Left ventricle myocardium inferior (tissue), 1 donor: Measurements from ENCODE around the gene SLC66A2. TPM values are rescaled to one million over a fixed set of nuclear protein-coding genes. Genes with fewer than 3 reads are reported as not detected.

ENCODE experiments used
- DNase-seq: peaks from one replicate; pipeline ENCODE4 v3.0.0-alpha.2; 2020
- H3K27ac ChIP-seq: fragments of 200-600 bp; replicated peaks from 2 replicates; pipeline ENCODE4 v1.8.0; 2021
- H3K27me3 ChIP-seq: fragments of 200-600 bp; 2 replicates; pipeline ENCODE4 v1.8.0; 2021; ENCODE audit warnings: low read depth
- H3K36me3 ChIP-seq: fragments of 200-600 bp; 2 replicates; pipeline ENCODE4 v1.8.0; 2021
- H3K4me1 ChIP-seq: fragments of 200-600 bp; 2 replicates; pipeline ENCODE4 v1.8.0; 2021
- H3K4me3 ChIP-seq: fragments of 200-600 bp; 2 replicates; pipeline ENCODE4 v1.8.0; 2021; ENCODE audit warnings: mild to moderate bottlenecking, moderate library complexity
- H3K9me3 ChIP-seq: fragments of 200-600 bp; replicated peaks from 2 replicates; pipeline ENCODE4 v1.8.0; 2021
- CTCF ChIP-seq: fragments of 200-600 bp; IDR thresholded peaks from 2 replicates; pipeline ENCODE4 v1.8.0; 2021; ENCODE audit warnings: antibody characterized with exemption, mild to moderate bottlenecking, borderline replicate concordance
- intact Hi-C: fragments of 100-400 bp; cut with micrococcal nuclease; formaldehyde crosslinking; loops from one replicate; pipeline ENCODE4 v1.11.0; 2022
- total RNA-seq: library from RNA; stranded (reverse); fragmentation: NEBNext Ultra II Directional; extraction: Animal tissue kit (Norgen Biotek cat#: 25700); gene quantifications from one replicate; pipeline ENCODE4 v1.2.1, GENCODE V29; 2021
- donor health status: DM: no; HTN: yes; CAD: no; lungs with severe emphysema.

The SLC66A2 gene
- total RNA-seq, 1 donor from 2014 or later, result 27.4 TPM

DNA sequence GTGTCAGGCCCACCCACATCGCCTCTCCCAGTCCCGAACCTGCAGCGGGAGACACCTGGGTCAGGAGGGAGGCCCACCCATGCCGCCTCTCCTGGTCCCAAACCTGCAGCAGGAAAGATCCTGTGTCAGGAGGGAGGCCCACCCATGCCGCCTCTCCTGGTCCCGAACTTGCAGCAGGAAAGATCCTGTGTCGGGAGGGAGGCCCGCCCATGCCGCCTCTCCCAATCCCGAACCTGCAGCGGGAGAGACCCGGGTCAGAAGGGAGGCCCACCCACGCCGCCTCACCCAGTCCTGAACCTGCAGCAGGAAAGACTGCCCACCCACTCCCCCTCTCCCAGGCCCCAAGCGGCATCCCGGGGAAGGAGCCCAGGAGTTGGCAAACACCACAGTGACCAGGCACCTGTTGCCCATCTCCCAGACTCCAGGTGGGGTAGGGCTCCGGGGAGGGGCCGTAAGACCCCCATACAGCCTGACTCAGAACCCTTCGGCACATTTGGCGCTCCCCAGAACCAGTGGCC, 7.8 kb downstream of the SLC66A2 start:
- no peak overlapping the region for H3K27ac ChIP-seq
- intact Hi-C loops, result no loop called here
- no peaks in the 10 kb centered on the region for H3K9me3 ChIP-seq
- peaks cover 91% of the 10 kb centered on the region for H3K4me1 ChIP-seq
- TF ChIP-seq CTCF, result no peak
- peaks cover 30% of the 10 kb centered on the region for H3K36me3 ChIP-seq
- no peak for DNase-seq
- no peak overlapping the region for H3K4me3 ChIP-seq
- H3K27me3 ChIP-seq, result no peaks in the 10 kb centered on the region

DNA sequence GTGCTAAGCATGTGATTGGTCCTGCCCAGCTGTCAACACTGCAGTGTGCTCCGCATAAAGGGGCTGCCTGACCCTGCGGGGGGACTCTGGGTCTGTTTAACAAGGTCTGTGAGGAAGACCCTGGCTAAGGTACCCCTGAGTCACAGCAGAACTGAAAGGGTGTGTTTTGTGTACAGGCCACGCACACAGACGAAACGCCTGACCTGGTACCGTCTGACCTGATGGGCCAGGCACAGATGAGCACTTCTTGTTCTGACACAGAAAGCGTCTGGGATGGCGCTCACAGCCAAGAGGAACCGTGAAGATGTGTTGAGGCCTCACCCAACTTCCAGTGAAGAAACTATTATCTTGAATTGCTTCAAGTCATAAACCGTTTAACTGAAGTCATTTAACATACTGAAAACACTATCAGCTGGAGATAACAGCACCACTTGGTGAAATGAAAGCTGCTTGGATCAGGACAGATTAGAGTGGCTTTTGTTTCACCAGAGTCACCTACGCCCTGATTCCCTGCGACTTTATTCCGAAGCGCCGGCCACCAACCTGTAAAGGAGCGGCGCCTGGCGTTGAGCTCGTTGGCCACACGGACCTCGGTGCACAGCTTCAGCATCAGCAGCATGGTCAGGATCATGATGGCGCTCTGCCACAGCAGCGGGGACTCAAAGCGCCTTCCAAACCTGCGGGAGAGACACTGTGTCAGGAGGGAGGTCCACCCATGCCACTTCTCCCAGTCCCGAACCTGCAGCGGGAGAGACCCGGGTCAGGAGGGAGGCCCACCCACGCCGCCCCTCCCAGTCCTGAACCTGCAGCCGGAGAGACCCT, 8.5 kb downstream of the SLC66A2 start:
- intact Hi-C loops, result no loop called here
- H3K4me1 ChIP-seq, result peaks cover 90% of the 10 kb centered on the region
- no peak overlapping the region for H3K4me3 ChIP-seq
- H3K27me3 ChIP-seq, result no peaks in the 10 kb centered on the region
- no peaks in the 10 kb centered on the region for H3K9me3 ChIP-seq
- DNase-seq, result no peak
- H3K27ac ChIP-seq, result peak overlapping the region; percentile 31
- TF ChIP-seq CTCF, result no peak
- H3K36me3 ChIP-seq, result peaks cover 32% of the 10 kb centered on the region

DNA sequence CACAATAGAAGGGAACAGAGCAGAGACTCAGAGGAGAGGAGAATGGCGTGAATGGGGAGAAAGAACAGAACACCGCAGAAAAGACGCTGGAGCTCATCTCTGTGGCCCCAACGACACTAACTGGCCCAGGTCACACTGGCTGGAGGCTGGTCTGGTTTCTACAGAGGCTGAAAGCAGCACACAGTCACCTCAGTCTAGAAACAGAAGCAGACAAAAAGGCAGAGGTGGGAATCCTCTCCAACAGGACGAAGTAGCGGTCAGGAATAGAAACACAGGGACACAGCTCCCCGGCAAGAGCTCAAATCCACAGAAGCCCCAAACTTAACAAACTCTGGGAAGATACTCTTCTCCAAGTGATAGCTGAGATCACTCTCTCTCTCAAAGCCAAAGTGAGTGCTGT, 9.2 kb downstream of the SLC66A2 start:
- no peak for TF ChIP-seq CTCF
- intact Hi-C loops, result no loop called here
- no peak for DNase-seq
- no peak overlapping the region for H3K4me3 ChIP-seq
- no peaks in the 10 kb centered on the region for H3K27me3 ChIP-seq
- no peaks in the 10 kb centered on the region for H3K9me3 ChIP-seq
- peak overlapping the region; percentile 31 for H3K27ac ChIP-seq
- H3K36me3 ChIP-seq, result peaks cover 36% of the 10 kb centered on the region
- H3K4me1 ChIP-seq, result peaks cover 82% of the 10 kb centered on the region

DNA sequence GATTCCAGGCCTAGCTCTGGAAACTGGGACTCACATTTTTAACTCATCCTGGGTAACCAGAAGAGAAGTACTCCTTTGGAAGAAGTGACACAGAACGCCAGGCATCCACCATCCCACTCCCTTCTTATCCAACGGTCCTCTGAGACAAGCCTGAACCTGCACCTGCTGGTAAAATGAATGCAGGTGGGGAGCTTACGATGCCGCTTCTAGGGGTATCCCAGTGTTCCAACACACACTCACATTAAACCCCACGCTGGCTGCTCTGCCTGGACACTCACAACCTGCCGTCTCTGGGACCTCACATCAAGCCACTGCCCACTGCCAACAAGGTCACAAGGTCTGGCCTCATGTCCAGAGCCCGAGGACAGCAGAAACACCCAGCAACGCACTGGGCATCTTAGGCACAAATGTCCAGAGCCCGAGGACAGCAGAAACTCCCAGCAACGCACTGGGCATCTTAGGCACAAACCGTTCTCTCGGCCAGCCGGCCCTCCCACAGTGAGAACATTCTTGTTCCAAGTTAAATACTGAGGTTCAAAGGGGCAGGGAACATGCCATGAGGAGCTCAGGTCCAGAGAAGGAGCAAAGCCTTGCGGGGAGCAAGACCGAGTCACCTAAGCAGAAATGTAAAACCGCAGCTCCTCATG, 9.9 kb downstream of the SLC66A2 start:
- no peaks in the 10 kb centered on the region for H3K27me3 ChIP-seq
- TF ChIP-seq CTCF, result no peak
- H3K9me3 ChIP-seq, result no peaks in the 10 kb centered on the region
- H3K4me3 ChIP-seq, result no peak overlapping the region
- peaks cover 41% of the 10 kb centered on the region for H3K36me3 ChIP-seq
- no peak overlapping the region for H3K27ac ChIP-seq
- peaks cover 76% of the 10 kb centered on the region for H3K4me1 ChIP-seq
- intact Hi-C loops, result no loop called here
- DNase-seq, result no peak

DNA sequence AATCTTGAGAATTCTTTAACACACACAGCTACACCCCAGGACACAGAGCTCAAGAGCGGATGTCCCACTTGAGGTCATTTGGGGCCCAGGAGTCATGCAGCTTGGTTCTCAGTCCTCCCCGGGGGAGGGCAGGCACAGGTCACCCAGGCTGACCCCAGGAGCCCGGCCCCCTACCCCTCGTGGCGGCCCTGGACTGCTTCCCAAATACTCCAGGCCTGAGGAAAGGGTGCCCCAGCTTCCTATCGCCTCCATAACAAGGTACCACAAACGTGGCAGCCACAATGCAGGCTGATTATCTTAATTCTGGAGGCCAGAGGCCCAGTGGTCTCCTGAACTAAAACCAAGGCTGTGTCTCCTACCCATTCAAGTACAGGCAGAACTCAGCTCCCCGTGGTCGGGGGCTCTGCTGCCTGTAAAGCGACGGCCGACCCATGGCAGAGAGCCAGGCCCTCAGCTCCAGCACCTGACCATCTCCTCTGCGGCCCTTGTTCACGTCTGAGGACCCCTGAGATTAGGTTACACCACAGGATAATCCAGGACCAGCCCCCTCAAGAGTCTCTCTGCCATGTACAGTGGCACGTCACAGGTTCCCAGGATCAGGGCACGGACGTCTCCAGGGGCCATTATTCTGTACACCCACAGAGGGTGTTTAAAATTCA, 10.5 kb downstream of the SLC66A2 start:
- Histone ChIP-seq H3K9me3 (no peaks in the 10 kb centered on the region), H3K4me3 (no peak overlapping the region), H3K27ac (no peak overlapping the region), H3K36me3 (peaks cover 43% of the 10 kb centered on the region), H3K27me3 (no peaks in the 10 kb centered on the region), H3K4me1 (peaks cover 69% of the 10 kb centered on the region)
- intact Hi-C loops, result no loop called here
- no peak for TF ChIP-seq CTCF
- no peak for DNase-seq
